ENCODE data around the gene CPTP.

DNA sequence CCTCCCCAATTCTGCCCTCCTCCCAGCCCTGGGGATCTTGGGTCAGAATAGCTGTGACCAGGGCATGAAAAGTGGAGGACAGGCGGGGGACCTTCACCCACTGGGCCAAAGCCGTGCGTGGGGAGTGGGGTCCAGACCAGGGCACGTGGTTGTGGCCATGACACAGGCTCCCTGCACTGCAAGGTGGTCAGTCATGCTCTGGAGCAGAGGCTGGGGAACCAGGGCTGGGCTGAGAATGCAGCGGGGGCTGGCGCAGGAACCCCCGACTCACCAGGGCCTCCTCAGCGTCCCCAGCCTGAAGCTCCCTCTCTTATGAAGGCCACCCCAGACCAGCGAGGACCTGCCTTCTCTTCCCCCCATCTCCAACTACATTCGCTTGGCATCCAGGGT lies 21.9 kb downstream of the CPTP start:
- TF ChIP-seq CTCF (IDR thresholded peaks at IDR 0.05) (no peak), REST (IDR thresholded peaks at IDR 0.05; ENCODE audit: insufficient read depth in 1 of 2, low read depth in 2 of 2, low read length in 1 of 2) (no peak), POLR2AphosphoS5 (IDR thresholded peaks at IDR 0.05; ENCODE audit: low read depth, low read length) (no peak), SIN3A (IDR thresholded peaks at IDR 0.05; ENCODE audit: borderline replicate concordance, insufficient read depth, low read depth, low read length) (no peak), TCF7L2 (IDR thresholded peaks at IDR 0.05; ENCODE audit: low read depth, low read length) (no peak)
